Tibial nerve (tissue), 4 donors: ENCODE data around the gene CDV3.

ENCODE experiments used
- CTCF ChIP-seq, 5 experiments: fragments of 200-600 bp in 3 of 5; fragments of 450-650 bp in 2 of 5; sonication (generic) in 3 of 5; IDR thresholded peaks; one replicate each; pipeline ENCODE4 v1.5.1; 2016 to 2019; ENCODE audit warnings: antibody characterized with exemption in 5 of 5, mild to moderate bottlenecking in 3 of 5, moderate library complexity in 2 of 5
- EP300 ChIP-seq, 2 donors: sonication (generic); formaldehyde crosslinking; IDR thresholded peaks; one replicate each; pipeline ENCODE4 v1.6.1; 2017; ENCODE audit warnings: antibody characterized with exemption in 2 of 2, mild to moderate bottlenecking in 1 of 2
- POLR2A ChIP-seq, 2 donors: fragments of 450-650 bp; IDR thresholded peaks; one replicate each; pipeline ENCODE4 v1.6.1; 2017; ENCODE audit warnings: antibody characterized with exemption in 2 of 2, mild to moderate bottlenecking in 2 of 2, moderate library complexity in 2 of 2

DNA sequence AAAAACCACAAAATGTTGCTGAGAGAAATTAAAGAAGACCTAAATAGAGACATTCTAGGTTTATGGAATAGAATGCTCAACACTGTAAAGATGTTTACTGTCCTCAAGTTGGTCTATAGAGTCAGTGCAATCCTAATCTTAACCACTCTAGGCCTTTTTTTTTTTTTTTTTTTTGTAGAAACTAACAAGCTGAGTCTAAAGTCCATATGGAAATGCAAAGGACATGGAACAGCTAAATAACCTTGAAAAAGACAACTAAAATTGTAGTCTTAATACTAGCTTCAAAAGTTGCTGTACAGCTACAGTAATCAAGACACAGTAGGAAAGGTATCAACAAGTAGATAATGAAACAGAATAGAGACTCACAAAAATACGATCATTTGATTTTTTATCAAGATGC, 32.9 kb downstream of the CDV3 start:
- TF ChIP-seq CTCF (IDR thresholded peaks at IDR 0.05), result no peak
- no peak for TF ChIP-seq POLR2A (IDR thresholded peaks at IDR 0.05)
- no peak for TF ChIP-seq EP300 (IDR thresholded peaks at IDR 0.05)
